HepG2 (cell line): Measurements from ENCODE around the gene UBTF. TPM values are rescaled to one million over a fixed set of nuclear protein-coding genes. Genes with fewer than 3 reads are reported as not detected.

Experiments used
- ATAC-seq: fragments of 200-7000 bp; cut with Tn5 transposase; 3 replicates; pipeline ENCODE4 v1.9.1; 2020; ENCODE audit warnings: mild to moderate bottlenecking, moderate library complexity
- BruUV-seq: library from RNA; stranded (reverse); fragments of 400-500 nt; replicated peaks from 2 replicates; lab custom pipeline; 2021; lab: Mats Ljungman, UMichigan
- CTCF ChIA-PET: fragments of 300-600 bp; formaldehyde crosslinking; extraction: SDS; loops from one replicate; lab custom pipeline; 2021; ENCODE audit warnings: low total read pairs, inconsistent platforms, low intra/inter-chr PET ratio; lab: Yijun Ruan, JAX
- POLR2A ChIA-PET: fragments of 350-600 bp; sonication (Branson Sonifier 250); formaldehyde crosslinking; loops from one replicate; lab custom pipeline; 2020; ENCODE audit warnings: antibody characterized with exemption, inconsistent platforms; lab: Yijun Ruan, JAX
- DNase-seq: peaks from one replicate; pipeline ENCODE4 v3.0.0-alpha.2; 2015; ENCODE audit warnings: low spot score
- FAIRE-seq: peaks from 3 replicates; lab custom pipeline; 2011; peaks lifted over from hg19 to GRCh38; lab: Jason Lieb, UNC
- H2AFZ ChIP-seq: one replicate; pipeline ENCODE4 v1.6.1; 2011; ENCODE audit warnings: low read length, inconsistent platforms
- H3K27ac ChIP-seq: fragments of 300-600 bp; 3 replicates; pipeline ENCODE4 v1.8.0; 2011; ENCODE audit warnings: mixed run types, mild to moderate bottlenecking, mixed read lengths, low read length, inconsistent platforms; ENCODE audit not compliant: insufficient read depth; ENCODE audit errors: extremely low read length
- H3K27me3 ChIP-seq, 2 experiments: fragments of 200-600 bp in 1 of 2; 2 replicates in 1 of 2; 3 replicates in 1 of 2; pipeline versions ENCODE4 v1.6.0 to v1.8.0; 2011; ENCODE audit warnings: low read length in 2 of 2, mild to moderate bottlenecking in 2 of 2, moderate library complexity in 2 of 2, inconsistent platforms in 1 of 2; ENCODE audit not compliant: insufficient read depth in 2 of 2, control insufficient read depth in 1 of 2
- H3K36me3 ChIP-seq, 2 experiments: fragments of 200-600 bp in 1 of 2; replicated peaks in 1 of 2; 2 replicates in 1 of 2; 3 replicates in 1 of 2; pipeline versions ENCODE4 v1.5.1 to v1.8.0; 2011; ENCODE audit warnings: low read length in 2 of 2, inconsistent platforms in 1 of 2; ENCODE audit not compliant: insufficient read depth in 2 of 2, control insufficient read depth in 1 of 2
- H3K4me1 ChIP-seq: 2 replicates; pipeline ENCODE4 v1.5.1; 2012; ENCODE audit warnings: low read length, inconsistent platforms; ENCODE audit not compliant: insufficient read depth
- H3K4me2 ChIP-seq: 2 replicates; pipeline ENCODE4 v1.6.0; 2011; ENCODE audit warnings: low read depth, low read length, inconsistent platforms
- H3K4me3 ChIP-seq, 3 experiments: fragments of 200-600 bp in 1 of 3; sonication (generic), shearing (Covaris generic) in 1 of 3; replicated peaks in 1 of 3; 2 replicates each; pipeline ENCODE4 v1.5.1; 2011 to 2016; ENCODE audit warnings: low read length in 3 of 3, inconsistent platforms in 2 of 3, low read depth in 2 of 3, mild to moderate bottlenecking in 2 of 3, control low read depth in 1 of 3, mixed read lengths in 1 of 3; ENCODE audit not compliant: insufficient read depth in 1 of 3
- H3K79me2 ChIP-seq: one replicate; pipeline ENCODE4 v1.6.1; 2011; ENCODE audit warnings: low read length, inconsistent platforms; ENCODE audit not compliant: insufficient read depth
- H3K9ac ChIP-seq: 2 replicates; pipeline ENCODE4 v1.6.0; 2011; ENCODE audit warnings: mild to moderate bottlenecking, low read depth, low read length, inconsistent platforms; ENCODE audit not compliant: insufficient read depth
- H3K9me3 ChIP-seq: 2 replicates; pipeline ENCODE4 v1.5.1; 2012; ENCODE audit warnings: mild to moderate bottlenecking, low read length
- H4K20me1 ChIP-seq: 2 replicates; pipeline ENCODE4 v1.6.0; 2011; ENCODE audit warnings: inconsistent platforms, mild to moderate bottlenecking, low read length, moderate library complexity; ENCODE audit not compliant: insufficient read depth
- CBX5 ChIP-seq: sonication (generic); formaldehyde crosslinking; IDR thresholded peaks from 2 replicates; pipeline ENCODE4 v1.4.0; 2020; ENCODE audit warnings: missing genetic modification reagents, borderline replicate concordance
- DRAP1 ChIP-seq: IDR thresholded peaks from 2 replicates; pipeline ENCODE4 v1.6.1; 2016; ENCODE audit warnings: missing genetic modification reagents, missing compliant biosample characterization
- IRF9 ChIP-seq: sonication (generic); formaldehyde crosslinking; IDR thresholded peaks from 2 replicates; pipeline ENCODE4 v1.8.0; 2022; ENCODE audit warnings: missing genetic modification reagents, mild to moderate bottlenecking, borderline replicate concordance
- JARID2 ChIP-seq: sonication (generic); formaldehyde crosslinking; IDR thresholded peaks from 2 replicates; pipeline ENCODE4 v1.8.1; 2023; ENCODE audit warnings: missing genetic modification reagents, inconsistent platforms; ENCODE audit not compliant: insufficient replicate concordance
- JDP2 ChIP-seq: sonication (generic); formaldehyde crosslinking; IDR thresholded peaks from 2 replicates; pipeline ENCODE4 v1.8.1; 2022; ENCODE audit warnings: missing genetic modification reagents, borderline replicate concordance
- KIAA2018 ChIP-seq: sonication (generic); formaldehyde crosslinking; IDR thresholded peaks from 2 replicates; pipeline ENCODE4 v1.5.0; 2020; ENCODE audit warnings: mild to moderate bottlenecking, missing genetic modification reagents, borderline replicate concordance
- PHF21A ChIP-seq: sonication (generic); formaldehyde crosslinking; IDR thresholded peaks from 2 replicates; pipeline ENCODE4 v1.5.0; 2020; ENCODE audit warnings: mild to moderate bottlenecking, missing genetic modification reagents
- RBFOX2 ChIP-seq: fragments of 200-400 bp; formaldehyde crosslinking; IDR thresholded peaks from 2 replicates; pipeline ENCODE4 v1.6.1; 2017; ENCODE audit warnings: low read depth, mild to moderate bottlenecking, low read length
- YEATS4 ChIP-seq: sonication (generic); formaldehyde crosslinking; IDR thresholded peaks from 2 replicates; pipeline ENCODE4 v1.4.0; 2020; ENCODE audit warnings: missing genetic modification reagents, borderline replicate concordance
- ZNF567 ChIP-seq: sonication (generic); formaldehyde crosslinking; IDR thresholded peaks from 2 replicates; pipeline ENCODE4 v1.8.1; 2023; ENCODE audit warnings: mild to moderate bottlenecking, missing genetic modification reagents, borderline replicate concordance
- ZSCAN25 ChIP-seq: sonication (generic); formaldehyde crosslinking; IDR thresholded peaks from 2 replicates; pipeline ENCODE4 v1.8.0; 2022; ENCODE audit warnings: mild to moderate bottlenecking, missing genetic modification reagents
- WGBS: methylation state at CpG from one replicate; pipeline ENCODE4 v1.1.6; 2017; ENCODE audit warnings: low lambda C conversion rate; 5-methylcytosine and 5-hydroxymethylcytosine counted together
- in situ Hi-C: cut with HindIII; loops from 2 replicates; pipeline ENCODE4 v1.10.0; 2017; ENCODE audit warnings: low pct_unique_long_range_greater_than_20kb; ENCODE audit not compliant: extremely low pct_ligation_motif_present
- intact Hi-C: fragments of 100-400 bp; cut with micrococcal nuclease; formaldehyde crosslinking; loops from one replicate; pipeline ENCODE4 v1.10.0; 2022; ENCODE audit not compliant: unreplicated experiment
- polyA plus RNA-seq, 8 experiments: library from polyadenylated mRNA; depleted of rRNA in 3 of 8; stranded (reverse) in 7 of 8; unstranded in 1 of 8; fragments of >200 nt; fragmentation: Illumina TruSeq in 4 of 8; extraction: Trizol in 4 of 8; gene quantifications; 2 replicates each; pipeline versions ENCODE4 v1.2.1 to v1.2.3, GENCODE V29; 2011 to 2016; ENCODE audit warnings: low read depth in 4 of 8, missing spikeins in 1 of 8, mixed read lengths in 1 of 8; ENCODE audit not compliant: insufficient read depth in 1 of 8
- total RNA-seq, 5 experiments: library from RNA; depleted of rRNA; stranded (reverse); fragments of >200 nt; fragmentation: Illumina TruSeq; extraction: Trizol; gene quantifications; 2 replicates each; pipeline ENCODE4 v1.2.3, GENCODE V29; 2016; ENCODE audit warnings: low read depth in 1 of 5

The UBTF gene
- total and polyA plus RNA-seq, 2 of the 13 experiments (the other 11 are each of a cell fraction or from before 2014, with no cell fraction given): 15.2 to 60.9 TPM

GRCh38 chr17:44222112-44222869 is 2.8 kb upstream of the UBTF start:
- peak overlapping the region; percentile 81 to 99 (median 88) for H3K4me3 ChIP-seq
- POLR2A ChIA-PET: interaction anchor here (0.7 to 3.9 kb wide), 11 partner anchors 10 to 156 kb away, joined by 3 to 25 read pairs (median 5); partner anchors contain the start of genes ATXN7L3, GRN, LSM12 and SLC25A39
- BruUV-seq: no TSS peak
- 2% methylated on average over 29 of the region's 36 CpGs for WGBS
- peaks cover 24% of the 10 kb centered on the region for H3K4me1 ChIP-seq
- H3K9me3 ChIP-seq: no peaks in the 10 kb centered on the region
- no peak overlapping the region for H2AFZ ChIP-seq
- no peak overlapping the region for H3K27ac ChIP-seq
- no peak for FAIRE-seq
- peak; percentile 37 for ATAC-seq
- peak overlapping the region; percentile 90 for H3K9ac ChIP-seq
- DNase-seq: peak; percentile 66
- H3K79me2 ChIP-seq: peaks cover 16% of the 10 kb centered on the region
- no peaks in the 10 kb centered on the region; the same call in 1 of the 2 replicates for H4K20me1 ChIP-seq
- H3K4me2 ChIP-seq: peak overlapping the region; percentile 95
- CTCF ChIA-PET: interaction anchor here (0.7 to 1.1 kb wide), 2 partner anchors 54 to 129 kb away, joined by 3 read pairs; no protein-coding TSS in a partner anchor
- intact Hi-C loops (no loop called here), in situ Hi-C loops (loop anchor here (5.0 kb wide), 1 partner anchor 105 kb away; no protein-coding TSS in a partner anchor)
- no peaks in the 10 kb centered on the region; a peak in 2 of 5 replicates for H3K36me3 ChIP-seq
- H3K27me3 ChIP-seq: peaks cover 0 to 3% of the 10 kb centered on the region in 2 experiments; a peak in 1 of 5 replicates
- TF ChIP-seq ZNF567 (CRISPR knock-in tag) (no peak), ZSCAN25 (CRISPR knock-in tag) (peak; percentile 45; the same call in 1 of the 2 replicates), RBFOX2 (peak; percentile 65), CBX5 (peak; percentile 52; the same call in 1 of the 2 replicates), DRAP1 (peak; percentile 66), JARID2 (CRISPR knock-in tag) (no peak), YEATS4 (CRISPR knock-in tag) (peak; percentile 79), KIAA2018 (no peak), PHF21A (CRISPR knock-in tag) (peak; percentile 60), IRF9 (0 out of 2 replicates have a peak, but pooled peaks have one; percentile 47), JDP2 (CRISPR knock-in tag) (no peak)
